GM12801 (cell line): ENCODE data around the gene TBC1D1.

Experiments
- TF ChIP-seq, protein P1 (sequence below): IDR thresholded peaks from one replicate; pipeline ENCODE4 v1.5.1; 2011; ENCODE audit warnings: control low read depth; ENCODE audit not compliant: insufficient read length; ENCODE audit errors: extremely low read depth

TBC1D1 gene

GRCh38 chr4:38021751-38022150 lies 130.9 kb downstream of the TBC1D1 start:
- TF ChIP-seq, protein P1, sequence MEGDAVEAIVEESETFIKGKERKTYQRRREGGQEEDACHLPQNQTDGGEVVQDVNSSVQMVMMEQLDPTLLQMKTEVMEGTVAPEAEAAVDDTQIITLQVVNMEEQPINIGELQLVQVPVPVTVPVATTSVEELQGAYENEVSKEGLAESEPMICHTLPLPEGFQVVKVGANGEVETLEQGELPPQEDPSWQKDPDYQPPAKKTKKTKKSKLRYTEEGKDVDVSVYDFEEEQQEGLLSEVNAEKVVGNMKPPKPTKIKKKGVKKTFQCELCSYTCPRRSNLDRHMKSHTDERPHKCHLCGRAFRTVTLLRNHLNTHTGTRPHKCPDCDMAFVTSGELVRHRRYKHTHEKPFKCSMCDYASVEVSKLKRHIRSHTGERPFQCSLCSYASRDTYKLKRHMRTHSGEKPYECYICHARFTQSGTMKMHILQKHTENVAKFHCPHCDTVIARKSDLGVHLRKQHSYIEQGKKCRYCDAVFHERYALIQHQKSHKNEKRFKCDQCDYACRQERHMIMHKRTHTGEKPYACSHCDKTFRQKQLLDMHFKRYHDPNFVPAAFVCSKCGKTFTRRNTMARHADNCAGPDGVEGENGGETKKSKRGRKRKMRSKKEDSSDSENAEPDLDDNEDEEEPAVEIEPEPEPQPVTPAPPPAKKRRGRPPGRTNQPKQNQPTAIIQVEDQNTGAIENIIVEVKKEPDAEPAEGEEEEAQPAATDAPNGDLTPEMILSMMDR, result no peak

DNA sequence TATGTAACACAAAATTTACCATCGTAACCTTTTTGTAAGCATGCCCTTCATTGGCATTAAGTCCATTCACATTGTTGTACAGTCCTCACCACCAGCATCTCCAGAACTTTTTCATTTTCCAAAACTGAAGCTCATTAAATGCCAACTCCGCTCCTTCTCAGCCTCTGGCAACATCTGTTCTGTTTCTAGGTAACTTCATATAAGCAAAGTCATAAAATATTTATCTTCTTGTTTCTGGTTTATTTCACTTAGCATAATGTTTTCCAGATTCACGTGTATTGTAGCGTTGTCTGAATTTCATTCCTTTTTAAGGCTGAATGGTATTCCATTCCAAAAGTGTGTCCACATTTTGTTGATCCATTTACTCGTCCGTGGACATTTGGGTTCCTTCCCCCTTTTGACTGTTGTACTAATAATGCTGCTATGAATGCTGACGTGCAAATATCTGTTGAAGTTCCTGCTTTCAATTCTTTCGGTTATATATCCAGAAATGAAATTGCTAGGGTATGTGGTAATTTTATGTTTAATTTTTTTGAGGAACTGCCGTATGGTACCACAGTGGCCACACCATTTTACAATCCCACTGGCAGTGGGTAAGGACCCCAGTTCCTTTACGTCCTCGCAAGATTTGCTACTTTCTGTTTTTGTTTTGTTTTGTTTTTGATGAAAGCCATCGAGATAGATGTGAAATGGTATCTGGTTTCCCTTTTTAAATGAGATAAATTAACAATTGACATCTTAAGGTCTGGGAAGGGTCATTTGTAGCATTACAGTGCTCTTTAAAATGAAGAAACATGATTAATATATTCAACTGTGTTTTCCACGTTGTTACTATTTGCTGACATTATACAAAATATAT lies 132.7 kb downstream of the TBC1D1 start:
- TF ChIP-seq, protein P1, result no peak

GRCh38 chr4:38024206-38024509 lies 133.3 kb downstream of the TBC1D1 start:
- TF ChIP-seq, protein P1, result no peak

DNA sequence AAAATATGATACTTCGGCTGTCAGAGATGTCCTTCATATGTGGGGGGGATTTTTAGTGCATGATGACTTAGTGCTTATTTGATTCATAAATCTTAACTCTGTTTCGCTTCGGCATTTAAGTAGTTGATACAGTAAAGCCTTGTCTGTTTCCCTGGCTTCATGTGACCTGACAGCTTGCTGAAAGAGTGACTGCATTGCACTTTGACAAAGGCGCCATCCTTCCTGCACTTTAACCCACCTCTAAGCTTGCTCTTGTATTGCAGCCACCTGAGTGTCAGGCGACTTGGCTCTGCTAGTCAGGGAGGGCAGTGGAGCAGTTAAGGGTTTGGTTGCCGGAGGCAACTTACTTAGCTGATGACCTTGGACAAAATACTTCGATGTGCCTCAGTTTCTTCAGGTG lies 134.8 kb downstream of the TBC1D1 start:
- TF ChIP-seq, protein P1, result no peak

- TF ChIP-seq, protein P1, result no peak
Measured at GRCh38 chr4:38026158-38026740, 135.4 kb downstream of the TBC1D1 start.

DNA sequence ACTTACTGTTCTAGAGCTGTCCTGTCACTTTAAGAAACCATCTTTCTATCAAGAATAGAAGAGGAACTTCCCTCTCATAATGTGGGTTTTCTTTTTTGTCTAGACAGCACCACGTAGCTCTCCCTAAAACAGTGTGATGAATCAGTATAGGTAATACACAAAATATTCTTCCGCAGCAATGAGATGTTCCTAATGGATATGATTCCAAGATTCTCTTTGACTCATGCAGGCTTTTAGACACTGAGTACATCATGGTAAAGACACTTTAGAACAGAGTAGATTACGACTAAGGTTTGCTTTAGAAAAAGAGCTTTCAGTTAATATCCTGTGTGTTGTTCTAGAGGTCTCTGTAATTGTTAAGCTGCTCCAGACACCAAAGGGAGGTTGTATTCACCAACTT lies 139.1 kb downstream of the TBC1D1 start:
- TF ChIP-seq, protein P1, result no peak

DNA sequence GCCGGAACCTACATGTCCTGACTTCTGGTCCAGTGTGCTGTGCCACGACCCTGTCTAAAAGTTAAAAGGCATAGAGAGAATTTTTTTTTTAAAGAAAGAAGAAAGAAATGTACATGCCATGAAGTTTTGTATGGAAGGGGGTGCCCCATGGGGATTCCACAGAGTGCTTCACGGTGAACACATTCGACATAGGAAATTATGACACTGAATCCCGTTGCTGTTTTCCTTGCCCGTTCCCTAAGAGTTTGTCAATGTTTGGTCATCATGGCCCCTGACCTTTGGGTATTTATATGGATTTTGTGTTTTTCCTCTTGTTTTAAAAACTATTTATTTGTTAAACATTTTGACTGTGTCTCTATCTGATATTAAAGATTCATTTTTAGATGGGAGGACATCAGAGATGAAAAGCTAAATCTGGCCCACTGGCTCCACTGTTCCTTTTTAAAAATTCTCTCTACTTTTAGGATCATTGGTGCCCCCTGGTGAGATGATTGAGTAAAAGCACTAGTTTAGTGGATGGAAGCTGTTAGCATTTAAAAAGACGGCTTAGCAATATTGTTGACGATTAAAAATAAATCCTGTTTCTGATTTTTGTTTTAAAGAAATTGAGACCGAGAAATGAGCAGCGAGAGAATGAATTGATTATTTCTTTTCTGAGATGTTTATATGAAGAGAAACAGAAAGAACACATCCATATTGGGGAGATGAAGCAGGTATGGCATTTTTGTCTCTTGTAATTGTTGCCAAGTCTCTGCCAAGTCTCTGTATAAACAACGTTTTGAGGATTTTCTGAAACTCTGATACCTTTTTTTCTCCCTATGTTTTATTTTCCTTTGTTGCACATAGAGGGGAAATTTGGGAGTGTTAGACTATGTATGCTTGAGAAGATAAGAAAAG lies 144.3 kb downstream of the TBC1D1 start:
- TF ChIP-seq, protein P1, result no peak
